ENCODE data around the gene SOAT2. TPM values are rescaled to one million over a fixed set of nuclear protein-coding genes. Genes with fewer than 3 reads are reported as not detected.

The SOAT2 gene
- total and polyA plus RNA-seq, 2 donors (not counting 3 experiments of a cell fraction or from before 2014, with no cell fraction given): not detected

GRCh38 chr12:53131844-53132243 is 28.6 kb downstream of the SOAT2 start:
- FAIRE-seq (no peak), DNase-seq (ENCODE audit: low read depth, low spot score) (no peak)
- intact Hi-C loops (cut with micrococcal nuclease): no loop called here
- Histone ChIP-seq H3K36me3 (ENCODE audit: control insufficient read depth in 2 of 2, extremely low read depth in 1 of 2, insufficient read depth in 2 of 2, low read length in 2 of 2) (no peaks in the 10 kb centered on the region), H3K27me3 (ENCODE audit: control insufficient read depth in 2 of 2, insufficient read depth in 2 of 2, low read length in 2 of 2) (peaks cover 3 to 9% of the 10 kb centered on the region in 2 experiments), H3K9me3 (replicated peaks; ENCODE audit: control insufficient read depth, insufficient read depth, low read length) (no peaks in the 10 kb centered on the region), H3K4me2 (ENCODE audit: insufficient read depth, low read length) (no peak overlapping the region), H3K4me3 (replicated peaks in 1 of 3; ENCODE audit: insufficient read depth in 1 of 3, low read depth in 1 of 3, low read length in 3 of 3) (no peak overlapping the region), H3K4me1 (ENCODE audit: control insufficient read depth, extremely low read depth, insufficient read depth, low read length) (no peaks in the 10 kb centered on the region), H4K20me1 (replicated peaks; ENCODE audit: control insufficient read depth, extremely low read depth, insufficient read depth, low read length) (no peaks in the 10 kb centered on the region), H3K9ac (replicated peaks; ENCODE audit: extremely low read depth, insufficient read depth, low read length) (no peak overlapping the region), H3K79me2 (ENCODE audit: control insufficient read depth, insufficient read depth, low read length) (no peaks in the 10 kb centered on the region), H2AFZ (ENCODE audit: low read depth, low read length) (no peak overlapping the region), H3K9me1 (replicated peaks; ENCODE audit: control insufficient read depth, extremely low read depth, insufficient read depth, low read length) (no peaks in the 10 kb centered on the region), H3K27ac (ENCODE audit: insufficient read depth, low read depth, low read length) (no peak overlapping the region)
- dilution Hi-C loops (cut with MboI; ENCODE audit: extremely low pct_ligation_motif_present, low sequenced_read_pairs): loop anchor here (10.0 kb wide), 1 partner anchor 53 kb away; the partner anchor contains the start of genes CSAD and ZNF740
- BruUV-seq (replicated peaks): no TSS peak
- CTCF ChIA-PET: interaction anchor here (1.1 to 1.2 kb wide), 2 partner anchors 66 to 221 kb away, joined by 3 read pairs; no protein-coding TSS in a partner anchor
- POLR2A ChIA-PET: no interaction called here
- TF ChIP-seq, protein P1, sequence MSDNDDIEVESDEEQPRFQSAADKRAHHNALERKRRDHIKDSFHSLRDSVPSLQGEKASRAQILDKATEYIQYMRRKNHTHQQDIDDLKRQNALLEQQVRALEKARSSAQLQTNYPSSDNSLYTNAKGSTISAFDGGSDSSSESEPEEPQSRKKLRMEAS (IDR thresholded peaks at IDR 0.05; ENCODE audit: insufficient read depth, insufficient read length): no peak
- no peak for TF ChIP-seq POLR2AphosphoS5 (IDR thresholded peaks at IDR 0.05; ENCODE audit: insufficient read depth, low read depth, low read length)
- no peak for TF ChIP-seq GATA2 (IDR thresholded peaks at IDR 0.05; ENCODE audit: insufficient read depth, insufficient read length, low read depth, low read length)
- TF ChIP-seq MYC (IDR thresholded peaks at IDR 0.05; ENCODE audit: low read depth, low read length): no peak
- no peak for TF ChIP-seq FOS (IDR thresholded peaks at IDR 0.05; ENCODE audit: borderline replicate concordance, insufficient read depth, low read length)
- no peak for TF ChIP-seq EZH2 (IDR thresholded peaks at IDR 0.05; ENCODE audit: borderline replicate concordance, low read depth, low read length, severe bottlenecking)
- TF ChIP-seq JUN (IDR thresholded peaks at IDR 0.05; ENCODE audit: borderline replicate concordance, insufficient read depth, insufficient read length, low read depth): no peak

- Histone ChIP-seq H3K4me1 (ENCODE audit: control insufficient read depth, extremely low read depth, insufficient read depth, low read length) (no peaks in the 10 kb centered on the region), H3K9me1 (replicated peaks; ENCODE audit: control insufficient read depth, extremely low read depth, insufficient read depth, low read length) (no peaks in the 10 kb centered on the region), H4K20me1 (replicated peaks; ENCODE audit: control insufficient read depth, extremely low read depth, insufficient read depth, low read length) (no peaks in the 10 kb centered on the region), H3K4me3 (replicated peaks in 1 of 3; ENCODE audit: insufficient read depth in 1 of 3, low read depth in 1 of 3, low read length in 3 of 3) (no peak overlapping the region), H3K36me3 (ENCODE audit: control insufficient read depth in 2 of 2, extremely low read depth in 1 of 2, insufficient read depth in 2 of 2, low read length in 2 of 2) (no peaks in the 10 kb centered on the region), H2AFZ (ENCODE audit: low read depth, low read length) (no peak overlapping the region), H3K9me3 (replicated peaks; ENCODE audit: control insufficient read depth, insufficient read depth, low read length) (no peaks in the 10 kb centered on the region), H3K79me2 (ENCODE audit: control insufficient read depth, insufficient read depth, low read length) (no peaks in the 10 kb centered on the region), H3K9ac (replicated peaks; ENCODE audit: extremely low read depth, insufficient read depth, low read length) (no peak overlapping the region), H3K27ac (ENCODE audit: insufficient read depth, low read depth, low read length) (no peak overlapping the region), H3K4me2 (ENCODE audit: insufficient read depth, low read length) (no peak overlapping the region), H3K27me3 (ENCODE audit: control insufficient read depth in 2 of 2, insufficient read depth in 2 of 2, low read length in 2 of 2) (peaks cover 3 to 5% of the 10 kb centered on the region in 2 experiments)
- ChIA-PET CTCF (no interaction called here), POLR2A (no interaction called here)
- intact Hi-C loops (cut with micrococcal nuclease) (no loop called here), dilution Hi-C loops (cut with MboI; ENCODE audit: extremely low pct_ligation_motif_present, low sequenced_read_pairs) (loop anchor here (10.0 kb wide), 1 partner anchor 51 kb away; the partner anchor contains the start of genes CSAD and ZNF740)
- TF ChIP-seq MYC (IDR thresholded peaks at IDR 0.05; ENCODE audit: low read depth, low read length) (no peak), JUN (IDR thresholded peaks at IDR 0.05; ENCODE audit: borderline replicate concordance, insufficient read depth, insufficient read length, low read depth) (no peak), POLR2AphosphoS5 (IDR thresholded peaks at IDR 0.05; ENCODE audit: insufficient read depth, low read depth, low read length) (no peak), EZH2 (IDR thresholded peaks at IDR 0.05; ENCODE audit: borderline replicate concordance, low read depth, low read length, severe bottlenecking) (no peak), CTCF (IDR thresholded peaks at IDR 0.05; ENCODE audit: extremely low read depth in 1 of 2, insufficient read depth in 1 of 2, low read depth in 1 of 2, low read length in 2 of 2) (no peak), GATA2 (IDR thresholded peaks at IDR 0.05; ENCODE audit: insufficient read depth, insufficient read length, low read depth, low read length) (no peak), FOS (IDR thresholded peaks at IDR 0.05; ENCODE audit: borderline replicate concordance, insufficient read depth, low read length) (no peak)
- TF ChIP-seq, protein P1 (IDR thresholded peaks at IDR 0.05; ENCODE audit: insufficient read depth, insufficient read length): no peak
- FAIRE-seq (no peak), DNase-seq (ENCODE audit: low read depth, low spot score) (no peak)
- no TSS peak for BruUV-seq (replicated peaks)
These were observed 30.4 kb downstream of the SOAT2 start for GRCh38 chr12:53133722-53134121.

Measured in endothelial cell of umbilical vein (primary cell).